ENCODE measurements around the gene GLS.
"Not testable (repeated sequence)": the region's sequence is repeated elsewhere in the genome, so short reads cannot be mapped to it uniquely, and the experiment has no call there.

Gene GLS

GRCh38 chr2:190982262-190983034, 101.8 kb downstream of the GLS start:
- Histone ChIP-seq H3K9ac (ENCODE audit: low read depth, low read length) (no peak overlapping the region), H3K27me3 (ENCODE audit: insufficient read depth, low read length) (no peaks in the 10 kb centered on the region), H3K9me3 (ENCODE audit: insufficient read depth, low read depth, low read length) (no peaks in the 10 kb centered on the region), H3K36me3 (ENCODE audit: insufficient read depth, low read length) (peaks cover 99% of the 10 kb centered on the region), H3K4me3 (ENCODE audit: low read length) (no peak overlapping the region), H3K27ac (ENCODE audit: low read depth, low read length) (no peak overlapping the region), H3K4me1 (ENCODE audit: insufficient read depth, low read length) (no peaks in the 10 kb centered on the region)
- WGBS: 95% methylated on average over 8 of the region's 8 CpGs

DNA sequence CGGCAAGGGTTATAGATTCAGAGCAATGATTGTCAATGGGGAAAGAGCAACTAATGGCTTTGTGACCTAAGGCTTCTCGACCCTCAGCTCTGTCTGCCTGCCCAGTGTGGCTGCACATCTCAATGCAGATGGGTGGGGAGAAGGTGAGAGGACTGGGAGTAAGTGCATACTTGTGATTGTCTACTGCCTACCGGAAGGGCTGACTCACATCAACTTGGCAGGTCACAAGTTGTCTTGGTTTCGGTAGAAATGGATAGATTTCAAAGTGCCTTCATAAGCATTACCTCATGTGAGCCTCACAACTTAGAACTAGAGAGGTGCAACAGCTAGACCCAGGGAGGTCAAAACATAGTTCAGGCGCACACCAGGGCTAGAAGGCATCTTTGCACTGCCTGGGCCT, 104.0 kb downstream of the GLS start:
- Histone ChIP-seq H3K27ac (ENCODE audit: low read depth, low read length) (no peak overlapping the region), H3K36me3 (ENCODE audit: insufficient read depth, low read length) (peaks cover 100% of the 10 kb centered on the region), H3K9me3 (ENCODE audit: insufficient read depth, low read depth, low read length) (no peaks in the 10 kb centered on the region), H3K9ac (ENCODE audit: low read depth, low read length) (no peak overlapping the region), H3K4me3 (ENCODE audit: low read length) (no peak overlapping the region), H3K4me1 (ENCODE audit: insufficient read depth, low read length) (no peaks in the 10 kb centered on the region), H3K27me3 (ENCODE audit: insufficient read depth, low read length) (no peaks in the 10 kb centered on the region)
- 96% methylated on average over 5 of the region's 5 CpGs for WGBS

DNA sequence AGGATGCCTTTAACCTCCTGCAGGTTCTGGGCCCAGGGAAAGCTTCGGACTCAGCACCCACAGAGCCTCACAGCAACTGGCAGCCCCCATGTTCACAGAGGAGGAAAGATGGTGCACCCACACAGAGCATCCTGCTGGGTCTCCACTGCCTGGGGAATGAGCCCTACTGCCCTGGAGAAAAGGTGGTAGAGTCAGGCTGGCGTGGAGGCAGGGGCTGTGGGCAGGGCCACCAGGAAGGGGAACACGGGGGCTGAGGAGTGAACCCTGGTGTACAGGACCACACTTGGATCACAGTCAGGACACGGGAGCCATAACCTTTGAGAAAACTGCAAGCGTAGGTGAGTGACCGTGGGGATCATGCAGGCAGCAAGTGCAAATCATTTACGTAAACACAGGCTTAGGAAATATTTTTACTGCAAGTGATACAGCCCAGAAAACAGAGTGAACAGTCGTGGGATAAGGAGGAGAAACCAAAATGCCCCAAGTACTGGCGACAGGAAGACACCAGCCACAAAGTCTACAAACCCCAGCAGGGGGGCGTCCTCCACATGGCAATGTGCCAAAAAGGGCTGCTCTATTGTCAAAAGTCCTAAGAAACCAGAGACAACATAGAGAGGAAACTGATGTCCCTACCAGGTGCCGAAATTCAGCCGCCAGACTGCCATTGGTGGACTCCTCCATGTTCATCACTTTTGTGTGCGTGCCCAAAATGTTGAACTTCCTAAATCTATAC, 105.8 kb downstream of the GLS start:
- no peaks in the 10 kb centered on the region for H3K4me1 ChIP-seq (ENCODE audit: insufficient read depth, low read length)
- no peak overlapping the region for H3K27ac ChIP-seq (ENCODE audit: low read depth, low read length)
- no peaks in the 10 kb centered on the region for H3K27me3 ChIP-seq (ENCODE audit: insufficient read depth, low read length)
- H3K4me3 ChIP-seq (ENCODE audit: low read length): no peak overlapping the region
- no peaks in the 10 kb centered on the region for H3K9me3 ChIP-seq (ENCODE audit: insufficient read depth, low read depth, low read length)
- WGBS: 94% methylated on average over 12 of the region's 13 CpGs
- peaks cover 100% of the 10 kb centered on the region for H3K36me3 ChIP-seq (ENCODE audit: insufficient read depth, low read length)
- H3K9ac ChIP-seq (ENCODE audit: low read depth, low read length): no peak overlapping the region

DNA sequence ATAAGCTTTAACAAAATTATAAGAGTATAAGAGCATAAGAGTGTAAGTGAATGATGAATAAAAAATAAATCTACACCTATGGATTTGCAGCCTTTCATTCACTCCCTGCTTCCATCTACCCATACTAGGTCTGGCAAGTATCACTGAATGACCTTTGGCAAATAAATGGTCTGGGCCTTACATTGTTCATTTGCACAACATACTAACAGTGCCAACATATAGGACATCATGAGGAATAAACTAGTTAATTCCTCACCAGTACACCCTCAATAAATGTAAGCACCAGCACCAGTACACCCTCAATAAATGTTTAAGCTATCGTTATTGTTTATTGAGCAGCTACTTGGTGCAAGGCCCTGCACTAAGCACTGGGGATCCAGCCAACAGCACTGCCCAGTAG, 106.5 kb downstream of the GLS start:
- Histone ChIP-seq H3K4me1 (ENCODE audit: insufficient read depth, low read length) (no peaks in the 10 kb centered on the region), H3K9ac (ENCODE audit: low read depth, low read length) (no peak overlapping the region), H3K27ac (ENCODE audit: low read depth, low read length) (no peak overlapping the region), H3K36me3 (ENCODE audit: insufficient read depth, low read length) (peaks cover 98% of the 10 kb centered on the region), H3K9me3 (ENCODE audit: insufficient read depth, low read depth, low read length) (no peaks in the 10 kb centered on the region), H3K27me3 (ENCODE audit: insufficient read depth, low read length) (no peaks in the 10 kb centered on the region), H3K4me3 (ENCODE audit: low read length) (no peak overlapping the region)
- WGBS: 100% methylated on average over 1 of the region's 1 CpG

GRCh38 chr2:190987938-190988337, 107.3 kb downstream of the GLS start:
- Histone ChIP-seq H3K4me3 (ENCODE audit: low read length) (no peak overlapping the region), H3K9me3 (ENCODE audit: insufficient read depth, low read depth, low read length) (no peaks in the 10 kb centered on the region), H3K4me1 (ENCODE audit: insufficient read depth, low read length) (no peaks in the 10 kb centered on the region), H3K36me3 (ENCODE audit: insufficient read depth, low read length) (peaks cover 95% of the 10 kb centered on the region), H3K27me3 (ENCODE audit: insufficient read depth, low read length) (no peaks in the 10 kb centered on the region), H3K9ac (ENCODE audit: low read depth, low read length) (no peak overlapping the region), H3K27ac (ENCODE audit: low read depth, low read length) (no peak overlapping the region)
- WGBS: 95% methylated on average over 5 of the region's 5 CpGs

DNA sequence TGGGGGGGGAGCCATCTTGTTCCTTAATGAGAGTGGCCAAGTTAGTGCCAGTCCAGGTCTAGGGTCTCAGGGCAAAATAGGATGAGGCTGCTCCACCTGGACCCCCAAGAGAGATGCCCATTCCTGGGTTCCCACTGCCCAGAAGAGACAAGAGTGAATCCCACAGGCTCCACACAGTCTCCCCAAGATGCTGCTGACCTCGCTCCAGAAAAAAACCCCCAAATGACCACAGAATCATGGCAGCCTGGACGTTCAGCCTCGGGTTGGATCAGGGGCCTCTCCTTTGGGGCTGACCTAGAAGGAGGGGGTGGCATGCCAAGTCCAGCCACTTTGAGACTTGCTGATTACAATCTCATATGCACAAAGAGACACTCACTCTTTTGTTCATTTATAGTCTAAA, 108.3 kb downstream of the GLS start:
- Histone ChIP-seq H3K9me3 (ENCODE audit: insufficient read depth, low read depth, low read length) (no peaks in the 10 kb centered on the region), H3K4me3 (ENCODE audit: low read length) (no peak overlapping the region), H3K36me3 (ENCODE audit: insufficient read depth, low read length) (peaks cover 95% of the 10 kb centered on the region), H3K27me3 (ENCODE audit: insufficient read depth, low read length) (no peaks in the 10 kb centered on the region), H3K27ac (ENCODE audit: low read depth, low read length) (no peak overlapping the region), H3K4me1 (ENCODE audit: insufficient read depth, low read length) (no peaks in the 10 kb centered on the region), H3K9ac (ENCODE audit: low read depth, low read length) (no peak overlapping the region)
- 90% methylated on average over 3 of the region's 3 CpGs for WGBS

DNA sequence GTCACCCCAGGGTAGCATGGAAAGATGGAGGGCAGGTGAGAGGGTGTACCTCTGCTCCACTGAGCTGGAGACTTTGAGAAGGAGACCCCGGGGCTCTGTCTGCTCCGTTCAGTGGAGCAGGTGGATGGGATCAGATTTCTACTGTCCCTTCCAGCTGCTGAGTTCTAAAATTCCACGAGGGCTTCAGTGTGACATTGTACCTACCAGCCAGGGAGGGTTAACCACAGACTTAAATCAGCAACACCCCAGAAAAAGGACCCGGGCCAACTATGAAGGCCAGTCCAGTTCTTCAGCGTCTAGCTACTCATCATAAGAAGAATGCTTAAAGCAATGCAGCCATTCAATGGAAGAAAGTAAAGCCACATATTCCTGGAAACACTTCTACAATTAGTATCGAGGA, 109.5 kb downstream of the GLS start:
- no peak overlapping the region for H3K27ac ChIP-seq (ENCODE audit: low read depth, low read length)
- no peaks in the 10 kb centered on the region for H3K27me3 ChIP-seq (ENCODE audit: insufficient read depth, low read length)
- H3K9me3 ChIP-seq (ENCODE audit: insufficient read depth, low read depth, low read length): no peaks in the 10 kb centered on the region
- H3K4me1 ChIP-seq (ENCODE audit: insufficient read depth, low read length): no peaks in the 10 kb centered on the region
- 93% methylated on average over 6 of the region's 6 CpGs for WGBS
- H3K4me3 ChIP-seq (ENCODE audit: low read length): no peak overlapping the region
- H3K9ac ChIP-seq (ENCODE audit: low read depth, low read length): no peak overlapping the region
- peaks cover 93% of the 10 kb centered on the region for H3K36me3 ChIP-seq (ENCODE audit: insufficient read depth, low read length)

DNA sequence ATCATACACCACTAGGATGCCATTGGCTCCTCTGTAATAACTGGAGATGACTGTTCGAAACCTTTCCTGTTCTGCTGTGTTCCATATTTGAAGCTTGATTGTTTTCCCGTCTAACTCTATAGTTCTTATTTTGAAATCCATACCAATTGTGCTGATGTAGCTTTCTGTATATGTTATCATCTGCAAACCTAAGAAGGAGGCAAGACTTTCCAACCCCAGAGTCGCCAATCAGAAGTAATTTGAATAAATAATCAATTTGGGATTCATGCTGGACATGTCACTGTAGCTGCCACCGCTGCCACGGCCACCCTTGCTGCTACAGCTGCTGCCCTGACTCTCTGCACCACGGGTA, 112.6 kb downstream of the GLS start:
- no peak overlapping the region for H3K27ac ChIP-seq (ENCODE audit: low read depth, low read length)
- H3K4me3 ChIP-seq (ENCODE audit: low read length): no peak overlapping the region
- no peak overlapping the region for H3K9ac ChIP-seq (ENCODE audit: low read depth, low read length)
- H3K4me1 ChIP-seq (ENCODE audit: insufficient read depth, low read length): no peaks in the 10 kb centered on the region
- H3K9me3 ChIP-seq (ENCODE audit: insufficient read depth, low read depth, low read length): no peaks in the 10 kb centered on the region
- no peaks in the 10 kb centered on the region for H3K27me3 ChIP-seq (ENCODE audit: insufficient read depth, low read length)
- 97% methylated on average over 5 of the region's 6 CpGs for WGBS
- peaks cover 93% of the 10 kb centered on the region for H3K36me3 ChIP-seq (ENCODE audit: insufficient read depth, low read length)

DNA sequence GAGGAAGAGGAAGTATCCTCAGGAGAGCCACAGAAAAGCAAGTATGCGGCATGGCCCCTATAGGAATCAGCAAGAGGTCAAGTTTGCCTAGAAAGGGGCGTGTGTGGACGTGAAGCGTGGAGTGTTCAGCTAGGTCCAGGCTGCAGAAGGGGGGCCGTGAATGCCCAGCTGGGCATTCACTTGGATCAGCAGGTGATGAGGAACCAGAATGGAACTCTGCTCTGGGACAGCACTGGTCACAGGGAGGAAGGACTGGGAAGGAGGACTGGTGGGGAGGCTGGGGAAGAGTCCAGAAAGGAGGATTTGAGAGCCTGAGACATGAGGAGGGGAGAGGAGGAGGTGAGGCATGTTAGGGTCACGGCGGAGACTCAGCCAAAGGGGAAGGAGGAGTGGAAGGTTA, 113.5 kb downstream of the GLS start:
- no peak overlapping the region for H3K9ac ChIP-seq (ENCODE audit: low read depth, low read length)
- H3K9me3 ChIP-seq (ENCODE audit: insufficient read depth, low read depth, low read length): no peaks in the 10 kb centered on the region
- no peaks in the 10 kb centered on the region for H3K4me1 ChIP-seq (ENCODE audit: insufficient read depth, low read length)
- no peaks in the 10 kb centered on the region for H3K27me3 ChIP-seq (ENCODE audit: insufficient read depth, low read length)
- no peak overlapping the region for H3K4me3 ChIP-seq (ENCODE audit: low read length)
- no peak overlapping the region for H3K27ac ChIP-seq (ENCODE audit: low read depth, low read length)
- peaks cover 92% of the 10 kb centered on the region for H3K36me3 ChIP-seq (ENCODE audit: insufficient read depth, low read length)
- 95% methylated on average over 7 of the region's 7 CpGs for WGBS

- H3K36me3 ChIP-seq (ENCODE audit: insufficient read depth, low read length): peaks cover 92% of the 10 kb centered on the region
- H3K4me1 ChIP-seq (ENCODE audit: insufficient read depth, low read length); H3K9ac ChIP-seq (ENCODE audit: low read depth, low read length); H3K27me3 ChIP-seq (ENCODE audit: insufficient read depth, low read length); H3K27ac ChIP-seq (ENCODE audit: low read depth, low read length); H3K4me3 ChIP-seq (ENCODE audit: low read length); H3K9me3 ChIP-seq (ENCODE audit: insufficient read depth, low read depth, low read length): not testable (repeated sequence)
- WGBS: 92% methylated on average over 3 of the region's 3 CpGs
Observed at GRCh38 chr2:190995315-190995714, 114.7 kb downstream of the GLS start.

DNA sequence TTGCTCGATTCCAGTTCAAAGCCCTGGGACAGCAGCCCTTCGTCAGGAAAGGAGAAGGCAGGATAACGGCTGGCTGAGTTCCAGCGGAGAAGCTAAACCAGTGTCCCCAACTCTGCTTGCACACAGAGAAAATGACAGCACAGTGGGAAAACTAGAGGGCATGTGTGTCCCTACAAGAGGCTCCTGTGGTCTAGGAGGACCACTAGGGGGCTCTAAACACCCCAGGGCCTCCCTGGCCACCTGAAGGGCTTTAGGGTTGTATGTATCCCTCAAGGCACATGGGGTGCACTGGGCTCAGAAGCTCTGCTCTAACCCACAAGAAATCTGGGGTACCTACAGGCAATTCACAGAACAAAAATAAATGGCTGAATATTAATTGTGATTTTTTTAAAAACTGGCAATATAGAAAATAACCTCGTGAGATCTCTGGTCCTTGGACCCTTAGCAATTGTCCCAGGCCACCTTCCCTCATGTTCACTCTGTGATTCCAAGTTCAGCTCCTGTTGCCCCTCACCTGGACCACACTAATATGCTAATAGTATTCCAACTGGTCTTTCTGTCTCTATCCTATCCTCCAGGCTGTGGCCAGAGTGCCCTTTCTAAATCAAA, 115.8 kb downstream of the GLS start:
- Histone ChIP-seq H3K27me3 (ENCODE audit: insufficient read depth, low read length) (no peaks in the 10 kb centered on the region), H3K4me1 (ENCODE audit: insufficient read depth, low read length) (no peaks in the 10 kb centered on the region), H3K4me3 (ENCODE audit: low read length) (no peak overlapping the region), H3K9me3 (ENCODE audit: insufficient read depth, low read depth, low read length) (no peaks in the 10 kb centered on the region), H3K27ac (ENCODE audit: low read depth, low read length) (no peak overlapping the region), H3K9ac (ENCODE audit: low read depth, low read length) (no peak overlapping the region), H3K36me3 (ENCODE audit: insufficient read depth, low read length) (peaks cover 92% of the 10 kb centered on the region)
- 89% methylated on average over 5 of the region's 5 CpGs for WGBS
